MCF 10A (cell line): ENCODE results near the gene SPATS2L. TPM values are rescaled to one million over a fixed set of nuclear protein-coding genes. Genes with fewer than 3 reads are reported as not detected.

Source experiments
- BruUV-seq: library from RNA; stranded (reverse); fragments of 400-500 nt; replicated peaks from 2 replicates; lab custom pipeline; 2021; lab: Mats Ljungman, UMichigan
- CTCF ChIA-PET: fragments of 300-600 bp; sonication (Branson Sonifier 250); formaldehyde crosslinking; extraction: SDS; loops from one replicate; lab custom pipeline; 2021; ENCODE audit warnings: antibody characterized with exemption, inconsistent platforms; lab: Yijun Ruan, JAX
- POLR2A ChIA-PET: fragments of 300-600, 350-650 bp; sonication (Branson Sonifier 250); formaldehyde crosslinking; extraction: SDS; loops from one replicate; lab custom pipeline; 2020; ENCODE audit warnings: antibody characterized with exemption, inconsistent platforms; lab: Yijun Ruan, JAX
- DNase-seq: peaks from one replicate; pipeline ENCODE4 v3.0.0-alpha.2; 2018; ENCODE audit not compliant: unreplicated experiment
- H3K27ac Mint-ChIP-seq: one replicate; pipeline ENCODE4 v1.8.0; 2022; ENCODE audit warnings: mild to moderate bottlenecking, low read depth, mixed read lengths; ENCODE audit not compliant: unreplicated experiment
- H3K27me3 Mint-ChIP-seq: one replicate; pipeline ENCODE4 v1.8.0; 2022; ENCODE audit warnings: mixed read lengths; ENCODE audit not compliant: insufficient read depth, unreplicated experiment
- H3K36me3 Mint-ChIP-seq: one replicate; pipeline ENCODE4 v1.8.0; 2022; ENCODE audit warnings: mild to moderate bottlenecking, moderate library complexity, mixed read lengths; ENCODE audit not compliant: insufficient read depth, unreplicated experiment
- H3K4me1 Mint-ChIP-seq: one replicate; pipeline ENCODE4 v1.8.0; 2022; ENCODE audit warnings: mixed read lengths; ENCODE audit not compliant: insufficient read depth, unreplicated experiment
- H3K4me3 Mint-ChIP-seq: one replicate; pipeline ENCODE4 v1.8.0; 2022; ENCODE audit warnings: mild to moderate bottlenecking, moderate library complexity, mixed read lengths; ENCODE audit not compliant: unreplicated experiment
- H3K9me3 Mint-ChIP-seq: one replicate; pipeline ENCODE4 v1.8.0; 2022; ENCODE audit warnings: mixed read lengths; ENCODE audit not compliant: unreplicated experiment
- intact Hi-C: fragments of 100-400 bp; cut with micrococcal nuclease; formaldehyde crosslinking; loops from 2 replicates; pipeline ENCODE4 v1.14.1; 2022
- total RNA-seq: library from RNA; stranded (reverse); gene quantifications from 2 replicates; pipeline ENCODE4 v1.2.3, GENCODE V29; 2022
- TF ChIP-seq, protein P1 (sequence below): fragments of 200-600 bp; IDR thresholded peaks from one replicate; pipeline ENCODE4 v1.8.0; 2022; ENCODE audit warnings: antibody characterized with exemption, mild to moderate bottlenecking; ENCODE audit not compliant: unreplicated experiment

The SPATS2L gene
- total RNA-seq, 1 experiment from 2014 or later, result 68.3 TPM

DNA sequence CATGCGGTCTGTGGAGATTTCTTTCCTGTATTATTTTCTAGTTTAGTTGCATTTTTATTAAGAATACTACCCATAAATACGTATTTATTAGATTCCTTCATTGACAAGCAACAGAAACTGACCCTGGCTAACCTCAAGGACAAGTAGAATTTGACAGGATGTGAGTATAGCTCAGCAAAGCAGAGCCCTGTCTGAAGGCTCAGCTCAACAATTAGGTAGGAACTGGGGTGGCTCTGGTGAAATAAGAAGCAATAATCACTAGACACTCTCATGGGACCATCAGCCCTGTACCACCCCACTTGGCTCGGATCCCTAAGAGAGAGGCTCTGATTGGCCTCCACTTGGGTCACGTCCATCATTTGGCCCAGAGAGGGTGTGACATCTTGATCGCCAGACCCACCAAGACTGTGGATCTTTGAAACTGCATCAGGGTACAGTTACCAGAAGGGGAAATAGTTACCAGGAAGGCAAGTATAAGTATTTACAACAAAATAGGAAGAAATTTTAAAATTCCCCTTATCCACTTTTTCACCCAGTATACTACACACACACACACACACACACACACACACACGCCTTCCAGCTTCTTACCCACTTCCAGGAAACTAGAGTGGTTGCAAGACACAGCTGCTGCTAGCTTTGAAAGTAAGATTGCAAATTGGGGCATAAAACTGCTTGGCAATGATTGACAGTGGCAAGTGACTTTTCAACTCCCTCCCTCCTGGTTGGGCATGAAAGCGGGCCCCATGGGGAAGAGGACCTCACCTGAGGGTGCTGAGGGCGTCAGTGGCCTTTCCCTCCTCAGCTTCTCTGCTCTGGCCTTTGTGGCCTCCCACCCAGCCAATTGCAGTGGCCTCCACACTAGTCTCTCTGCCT lies 161.6 kb downstream of the SPATS2L start:
- H3K27ac Mint-ChIP-seq, result peak overlapping the region; percentile 52
- ChIA-PET POLR2A (no interaction called here), CTCF (interaction anchor here (0.5 to 4.0 kb wide), 8 partner anchors 8 to 718 kb away, joined by 3 to 21 read pairs (median 4); no protein-coding TSS in a partner anchor)
- TF ChIP-seq, protein P1, sequence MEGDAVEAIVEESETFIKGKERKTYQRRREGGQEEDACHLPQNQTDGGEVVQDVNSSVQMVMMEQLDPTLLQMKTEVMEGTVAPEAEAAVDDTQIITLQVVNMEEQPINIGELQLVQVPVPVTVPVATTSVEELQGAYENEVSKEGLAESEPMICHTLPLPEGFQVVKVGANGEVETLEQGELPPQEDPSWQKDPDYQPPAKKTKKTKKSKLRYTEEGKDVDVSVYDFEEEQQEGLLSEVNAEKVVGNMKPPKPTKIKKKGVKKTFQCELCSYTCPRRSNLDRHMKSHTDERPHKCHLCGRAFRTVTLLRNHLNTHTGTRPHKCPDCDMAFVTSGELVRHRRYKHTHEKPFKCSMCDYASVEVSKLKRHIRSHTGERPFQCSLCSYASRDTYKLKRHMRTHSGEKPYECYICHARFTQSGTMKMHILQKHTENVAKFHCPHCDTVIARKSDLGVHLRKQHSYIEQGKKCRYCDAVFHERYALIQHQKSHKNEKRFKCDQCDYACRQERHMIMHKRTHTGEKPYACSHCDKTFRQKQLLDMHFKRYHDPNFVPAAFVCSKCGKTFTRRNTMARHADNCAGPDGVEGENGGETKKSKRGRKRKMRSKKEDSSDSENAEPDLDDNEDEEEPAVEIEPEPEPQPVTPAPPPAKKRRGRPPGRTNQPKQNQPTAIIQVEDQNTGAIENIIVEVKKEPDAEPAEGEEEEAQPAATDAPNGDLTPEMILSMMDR, result no peak
- intact Hi-C loops, result no loop called here
- H3K4me3 Mint-ChIP-seq, result no peak overlapping the region
- no peak for DNase-seq
- BruUV-seq, result no TSS peak
- peaks cover 49% of the 10 kb centered on the region for H3K36me3 Mint-ChIP-seq
- H3K9me3 Mint-ChIP-seq, result no peaks in the 10 kb centered on the region
- no peaks in the 10 kb centered on the region for H3K4me1 Mint-ChIP-seq
- H3K27me3 Mint-ChIP-seq, result no peaks in the 10 kb centered on the region

DNA sequence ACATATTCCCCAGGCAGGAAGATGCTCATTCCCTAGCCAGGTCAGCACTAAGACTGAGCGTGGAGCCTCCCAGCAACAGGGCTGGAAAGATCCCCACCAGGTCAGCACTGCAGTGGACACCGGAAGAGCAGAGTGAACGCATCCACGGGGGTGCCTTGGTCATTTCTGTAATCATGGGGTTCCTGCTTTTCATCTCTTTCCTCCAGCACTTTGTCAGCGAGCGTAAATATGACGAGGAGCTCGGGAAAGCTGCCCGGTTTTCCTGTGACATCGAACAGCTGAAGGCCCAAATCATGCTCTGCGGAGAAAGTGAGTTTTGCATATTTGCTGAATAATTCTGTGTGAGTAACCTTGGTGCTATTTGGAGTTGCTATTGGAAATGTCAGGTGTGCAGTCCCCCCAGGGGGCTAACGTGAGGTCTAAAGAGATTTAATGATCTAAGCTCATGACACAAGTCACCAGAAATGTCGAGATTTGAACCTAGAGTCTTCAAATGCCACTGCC lies 163.3 kb downstream of the SPATS2L start:
- peaks cover 67% of the 10 kb centered on the region for H3K36me3 Mint-ChIP-seq
- H3K4me3 Mint-ChIP-seq, result no peak overlapping the region
- intact Hi-C loops, result no loop called here
- no peak for DNase-seq
- no TSS peak for BruUV-seq
- ChIA-PET CTCF (interaction anchor here (0.5 to 3.9 kb wide), 15 partner anchors 8 to 517 kb away, joined by 3 to 30 read pairs (median 6); no protein-coding TSS in a partner anchor), POLR2A (no interaction called here)
- no peaks in the 10 kb centered on the region for H3K27me3 Mint-ChIP-seq
- H3K27ac Mint-ChIP-seq, result no peak overlapping the region
- no peaks in the 10 kb centered on the region for H3K4me1 Mint-ChIP-seq
- TF ChIP-seq, protein P1, result no peak
- no peaks in the 10 kb centered on the region for H3K9me3 Mint-ChIP-seq

DNA sequence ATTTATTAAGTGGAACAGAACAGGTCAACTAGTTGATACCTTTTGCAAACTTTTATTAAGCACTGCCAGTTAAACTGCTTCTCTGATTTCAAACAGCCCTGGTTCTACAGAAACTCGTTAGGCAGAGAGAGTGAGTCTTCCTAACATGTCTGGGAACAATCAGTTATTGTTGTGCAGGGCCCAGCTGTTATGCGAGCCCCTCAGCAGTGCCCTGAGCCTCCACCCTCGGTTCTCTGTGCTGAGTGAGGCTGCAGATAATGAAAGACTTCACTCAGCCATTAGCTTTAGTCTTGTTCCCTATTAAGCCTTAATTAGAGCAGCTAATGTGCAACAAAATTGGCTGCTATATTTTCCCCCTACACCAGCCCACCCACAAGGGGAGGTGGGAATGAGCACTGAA lies 163.7 kb downstream of the SPATS2L start:
- ChIA-PET POLR2A (interaction anchor here (0.6 kb wide), 1 partner anchor 497 kb away, joined by 3 read pairs; no protein-coding TSS in a partner anchor), CTCF (interaction anchor here (0.5 to 3.9 kb wide), 20 partner anchors 8 to 526 kb away, joined by 3 to 30 read pairs (median 4); no protein-coding TSS in a partner anchor)
- Mint-ChIP-seq H3K4me3 (no peak overlapping the region), H3K27me3 (no peaks in the 10 kb centered on the region), H3K9me3 (no peaks in the 10 kb centered on the region), H3K27ac (no peak overlapping the region), H3K36me3 (peaks cover 70% of the 10 kb centered on the region), H3K4me1 (no peaks in the 10 kb centered on the region)
- no TSS peak for BruUV-seq
- intact Hi-C loops, result no loop called here
- DNase-seq, result no peak
- TF ChIP-seq, protein P1, result no peak

DNA sequence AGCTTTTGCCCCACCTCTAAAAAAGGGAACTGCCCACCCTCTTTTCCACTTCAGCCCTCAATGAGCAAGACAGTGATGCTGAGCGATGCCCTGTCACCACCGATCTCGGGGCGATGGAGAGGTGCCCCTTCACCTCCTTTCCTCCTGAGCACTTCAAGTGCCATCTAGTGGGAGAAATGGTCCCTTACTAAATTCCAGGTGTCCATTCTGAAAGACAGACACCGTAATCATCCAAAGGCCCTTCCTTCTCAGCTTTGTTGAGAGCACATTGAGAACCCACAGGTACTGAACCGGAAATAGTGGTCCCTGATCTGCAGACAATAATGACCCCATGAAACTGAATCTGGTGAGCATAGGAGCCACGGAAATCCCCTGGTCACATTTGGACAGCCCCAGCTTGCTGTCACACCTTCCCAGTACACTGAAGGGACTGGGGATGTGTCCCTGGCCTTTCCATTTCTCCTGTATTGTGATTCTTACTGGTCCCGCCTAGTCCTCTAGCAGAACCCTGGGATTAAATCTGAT lies 164.9 kb downstream of the SPATS2L start:
- peaks cover 71% of the 10 kb centered on the region for H3K36me3 Mint-ChIP-seq

More for the DNA sequence above, 164.9 kb downstream of the SPATS2L start:
- Mint-ChIP-seq H3K27me3 (no peaks in the 10 kb centered on the region), H3K4me1 (no peaks in the 10 kb centered on the region), H3K9me3 (no peaks in the 10 kb centered on the region), H3K27ac (peak overlapping the region; percentile 11), H3K4me3 (no peak overlapping the region)
- DNase-seq, result peak; percentile 36
- POLR2A ChIA-PET, result no interaction called here
- BruUV-seq, result no TSS peak
- TF ChIP-seq, protein P1, result peak; percentile 45
- intact Hi-C loops, result loop anchor here (1.0 kb wide), 1 partner anchor 491 kb away; no protein-coding TSS in a partner anchor
- CTCF ChIA-PET, result interaction anchor here (0.6 to 3.9 kb wide), 22 partner anchors 10 to 766 kb away, joined by 3 to 30 read pairs (median 4); no protein-coding TSS in a partner anchor
